ENCODE measurements around the gene TCF12. TPM values are rescaled to one million over a fixed set of nuclear protein-coding genes. Genes with fewer than 3 reads are reported as not detected.
A peak's percentile ranks its signal among the peaks of the same experiment; 100 is the strongest.

The TCF12 gene
- polyA plus RNA-seq, 1 experiment: 447 TPM

GRCh38 chr15:57251941-57252340 is 333.5 kb downstream of the TCF12 start:
- DNase-seq (ENCODE audit: low read depth, low spot score): no peak
- Histone ChIP-seq H3K4me3 (ENCODE audit: low read depth, low read length) (no peak overlapping the region), H3K27ac (ENCODE audit: low read depth, low read length) (peak overlapping the region; percentile 43), H3K27me3 (ENCODE audit: control insufficient read depth, insufficient read depth, low read length) (no peaks in the 10 kb centered on the region), H3K9me3 (ENCODE audit: control insufficient read depth, insufficient read depth, low read length) (no peaks in the 10 kb centered on the region; the same call in 1 of the 2 replicates)
- no peak for TF ChIP-seq CTCF (IDR thresholded peaks at IDR 0.05; ENCODE audit: low read depth, low read length)
- POLR2A ChIA-PET: no interaction called here
- CTCF ChIA-PET: no interaction called here

- no peaks in the 10 kb centered on the region; the same call in 1 of the 2 replicates for H3K9me3 ChIP-seq (ENCODE audit: control insufficient read depth, insufficient read depth, low read length)
- TF ChIP-seq CTCF (IDR thresholded peaks at IDR 0.05; ENCODE audit: low read depth, low read length): no peak
- CTCF ChIA-PET: interaction anchor here (0.6 to 1.1 kb wide), 2 partner anchors 429 to 516 kb away, joined by 3 read pairs; no protein-coding TSS in a partner anchor
- POLR2A ChIA-PET: no interaction called here
- DNase-seq (ENCODE audit: low read depth, low spot score): no peak
- no peak overlapping the region for H3K4me3 ChIP-seq (ENCODE audit: low read depth, low read length)
- no peak overlapping the region for H3K27ac ChIP-seq (ENCODE audit: low read depth, low read length)
- no peaks in the 10 kb centered on the region for H3K27me3 ChIP-seq (ENCODE audit: control insufficient read depth, insufficient read depth, low read length)
Measured at GRCh38 chr15:57253082-57253481, 334.6 kb downstream of the TCF12 start.

- TF ChIP-seq CTCF (IDR thresholded peaks at IDR 0.05; ENCODE audit: low read depth, low read length): no peak
- H3K4me3 ChIP-seq (ENCODE audit: low read depth, low read length): no peak overlapping the region
- ChIA-PET CTCF (interaction anchor here (1.1 to 1.2 kb wide), 2 partner anchors 107 to 430 kb away, joined by 3 read pairs; no protein-coding TSS in a partner anchor), POLR2A (no interaction called here)
- DNase-seq (ENCODE audit: low read depth, low spot score): no peak
- H3K27me3 ChIP-seq (ENCODE audit: control insufficient read depth, insufficient read depth, low read length): no peaks in the 10 kb centered on the region
- H3K9me3 ChIP-seq (ENCODE audit: control insufficient read depth, insufficient read depth, low read length): no peaks in the 10 kb centered on the region; the same call in 1 of the 2 replicates
- no peak overlapping the region for H3K27ac ChIP-seq (ENCODE audit: low read depth, low read length)
Measured at GRCh38 chr15:57253500-57253899, 335.1 kb downstream of the TCF12 start.

GRCh38 chr15:57255751-57256341 is 337.4 kb downstream of the TCF12 start:
- no peak for DNase-seq (ENCODE audit: low read depth, low spot score)
- Histone ChIP-seq H3K27me3 (ENCODE audit: control insufficient read depth, insufficient read depth, low read length) (no peaks in the 10 kb centered on the region), H3K4me3 (ENCODE audit: low read depth, low read length) (no peak overlapping the region), H3K27ac (ENCODE audit: low read depth, low read length) (no peak overlapping the region), H3K9me3 (ENCODE audit: control insufficient read depth, insufficient read depth, low read length) (no peaks in the 10 kb centered on the region; the same call in 1 of the 2 replicates)
- CTCF ChIA-PET: interaction anchor here (1.6 kb wide), 1 partner anchor 109 kb away, joined by 5 read pairs; no protein-coding TSS in a partner anchor
- TF ChIP-seq CTCF (IDR thresholded peaks at IDR 0.05; ENCODE audit: low read depth, low read length): no peak
- POLR2A ChIA-PET: no interaction called here

- CTCF ChIA-PET: interaction anchor here (1.6 kb wide), 1 partner anchor 110 kb away, joined by 5 read pairs; no protein-coding TSS in a partner anchor
- Histone ChIP-seq H3K27me3 (ENCODE audit: control insufficient read depth, insufficient read depth, low read length) (no peaks in the 10 kb centered on the region), H3K27ac (ENCODE audit: low read depth, low read length) (no peak overlapping the region), H3K9me3 (ENCODE audit: control insufficient read depth, insufficient read depth, low read length) (no peaks in the 10 kb centered on the region), H3K4me3 (ENCODE audit: low read depth, low read length) (no peak overlapping the region)
- POLR2A ChIA-PET: no interaction called here
- no peak for DNase-seq (ENCODE audit: low read depth, low spot score)
- no peak for TF ChIP-seq CTCF (IDR thresholded peaks at IDR 0.05; ENCODE audit: low read depth, low read length)
Measured at GRCh38 chr15:57256939-57257338, 338.5 kb downstream of the TCF12 start.

Measured in AG04450 (cell line).